Activated CD4-positive, alpha-beta T cell treated with anti-CD3 and anti-CD28 coated beads, Interleukin-2, amount 50 U/mL, for 24 hours (primary cell): Measurements from ENCODE around the gene WASF3.
"Not testable (repeated sequence)": the region's sequence is repeated elsewhere in the genome, so short reads cannot be mapped to it uniquely, and the experiment has no call there.

Experiments
- DNase-seq, 2 donors: peaks; one replicate each; pipeline ENCODE4 v3.0.0-alpha.2; 2020; ENCODE audit warnings: low read depth in 1 of 2, low spot score in 1 of 2

The WASF3 gene

GRCh38 chr13:26711211-26711610, 153.7 kb downstream of the WASF3 start:
- no peak for DNase-seq

- no peak for DNase-seq
These were observed 155.9 kb downstream of the WASF3 start for GRCh38 chr13:26713341-26713740.

- DNase-seq, result no peak
These were observed 159.5 kb downstream of the WASF3 start for GRCh38 chr13:26716984-26717383.

GRCh38 chr13:26718146-26718545, 160.7 kb downstream of the WASF3 start:
- no peak for DNase-seq

- no peak for DNase-seq
These were observed 161.4 kb downstream of the WASF3 start for GRCh38 chr13:26718872-26719271.

GRCh38 chr13:26719356-26719945, 162.0 kb downstream of the WASF3 start:
- DNase-seq, result no peak

- peak; percentile 1 to 10 for DNase-seq
These were observed 164.0 kb downstream of the WASF3 start for GRCh38 chr13:26721251-26722121.

- no peak for DNase-seq
These were observed 164.8 kb downstream of the WASF3 start for GRCh38 chr13:26722321-26722720.

- not testable (repeated sequence) for DNase-seq
These were observed 166.1 kb downstream of the WASF3 start for GRCh38 chr13:26723620-26724019.

GRCh38 chr13:26726684-26727083, 169.2 kb downstream of the WASF3 start:
- DNase-seq, result no peak

- DNase-seq, result no peak
These were observed 169.6 kb downstream of the WASF3 start for GRCh38 chr13:26727122-26727521.

GRCh38 chr13:26727633-26728032, 170.2 kb downstream of the WASF3 start:
- no peak for DNase-seq

GRCh38 chr13:26735677-26736076, 178.2 kb downstream of the WASF3 start:
- no peak for DNase-seq
